Adrenal gland (tissue), 12 donors: ENCODE data around the gene MAN1C1. TPM values are rescaled to one million over a fixed set of nuclear protein-coding genes. Genes with fewer than 3 reads are reported as not detected.

Source experiments
- DNase-seq, 7 donors: peaks; one replicate each; pipeline ENCODE4 v3.0.0-alpha.2; 2019 to 2020
- H3K27ac ChIP-seq, 5 donors: fragments of 200-600 bp; sonication (generic) in 4 of 5; 1 replicate in 3 of 5; 2 replicates in 2 of 5; pipeline versions ENCODE4 v1.5.1 to v1.8.0; 2016 to 2020; ENCODE audit warnings: mild to moderate bottlenecking in 1 of 5
- H3K27me3 ChIP-seq: fragments of 200-600 bp; 2 replicates; pipeline ENCODE4 v1.8.0; 2021
- H3K36me3 ChIP-seq, 2 donors: fragments of 200-600 bp; replicated peaks in 1 of 2; 1 replicate in 1 of 2; 2 replicates in 1 of 2; pipeline versions ENCODE4 v1.5.1 to v1.8.0; 2018 to 2022
- H3K4me1 ChIP-seq, 2 donors: fragments of 200-600 bp; replicated peaks in 1 of 2; 1 replicate in 1 of 2; 2 replicates in 1 of 2; pipeline versions ENCODE4 v1.5.1 to v1.8.0; 2018 to 2021
- H3K4me3 ChIP-seq, 4 donors: fragments of 200-600 bp; sonication (generic) in 3 of 4; one replicate each; pipeline ENCODE4 v1.5.1; 2016 to 2018
- H3K9me3 ChIP-seq, 3 donors: fragments of 200-600 bp; sonication (generic) in 1 of 3; replicated peaks in 1 of 3; 1 replicate in 2 of 3; 2 replicates in 1 of 3; pipeline versions ENCODE4 v1.5.1 to v1.8.0; 2016 to 2021
- POLR2A ChIP-seq, 2 donors: fragments of 450-650 bp; IDR thresholded peaks; one replicate each; pipeline ENCODE4 v1.6.1; 2017; ENCODE audit warnings: antibody characterized with exemption in 2 of 2, mild to moderate bottlenecking in 2 of 2, moderate library complexity in 1 of 2
- WGBS, 4 donors: extraction: QIAGEN DNeasy Blood & Tissue Kit in 2 of 4; methylation state at CpG; one replicate each; pipeline versions ENCODE4 v1.1.5 to v1.1.7; 2013 to 2017; 5-methylcytosine and 5-hydroxymethylcytosine counted together
- intact Hi-C, 2 donors: fragments of 100-400 bp; cut with DNase I; formaldehyde crosslinking; loops; one replicate each; pipeline versions ENCODE4 v1.14.1 to v1.15.0; 2022 to 2023
- polyA plus RNA-seq, 3 donors: library from polyadenylated mRNA; stranded (reverse); fragments of 200-250 nt in 2 of 3; fragments of 350-450 nt in 1 of 3; fragmentation: Illumina TruSeq in 1 of 3; extraction: RNeasy Lipid Tissue Mini Kit (QIAGEN cat#74804) in 1 of 3; gene quantifications; one replicate each; pipeline ENCODE4 v1.2.3, GENCODE V29; 2013 to 2014
- total RNA-seq, 9 donors: library from RNA; depleted of rRNA in 4 of 9; stranded (reverse); fragments of >200 nt in 4 of 9; fragments of 120-200 nt in 1 of 9; fragmentation: NEBNext Ultra II Directional in 1 of 9; extraction: Animal tissue kit (Norgen Biotek cat#: 25700) in 1 of 9; gene quantifications; one replicate each; pipeline versions ENCODE4 v1.1.0 to v1.2.4, GENCODE V29; 2013 to 2023
- TF ChIP-seq, protein P1 (sequence below), 6 experiments: fragments of 450-650 bp in 4 of 6; fragments of 200-600 bp in 2 of 6; sonication (generic) in 1 of 6; IDR thresholded peaks; 1 replicate in 5 of 6; 2 replicates in 1 of 6; pipeline versions ENCODE4 v1.5.1 to v1.8.0; 2016 to 2021; ENCODE audit warnings: antibody characterized with exemption in 6 of 6, mild to moderate bottlenecking in 2 of 6, moderate library complexity in 1 of 6
- donor health status: healthy with polysubstance abuse.
- donor health status: Bipolar disorder and iron deficiency.
- donor health status: DM: yes; HTN: yes; CAD: no.
- donor health status: DM: no; HTN: no; CAD: no.
- donor health status: DM: no; HTN: no; CAD: no.
- donor health status: DM: yes; HTN: yes; CAD: no.

MAN1C1 gene
- total and polyA plus RNA-seq, 12 donors: 2.7 to 58.7 (median 27.7) TPM

DNA sequence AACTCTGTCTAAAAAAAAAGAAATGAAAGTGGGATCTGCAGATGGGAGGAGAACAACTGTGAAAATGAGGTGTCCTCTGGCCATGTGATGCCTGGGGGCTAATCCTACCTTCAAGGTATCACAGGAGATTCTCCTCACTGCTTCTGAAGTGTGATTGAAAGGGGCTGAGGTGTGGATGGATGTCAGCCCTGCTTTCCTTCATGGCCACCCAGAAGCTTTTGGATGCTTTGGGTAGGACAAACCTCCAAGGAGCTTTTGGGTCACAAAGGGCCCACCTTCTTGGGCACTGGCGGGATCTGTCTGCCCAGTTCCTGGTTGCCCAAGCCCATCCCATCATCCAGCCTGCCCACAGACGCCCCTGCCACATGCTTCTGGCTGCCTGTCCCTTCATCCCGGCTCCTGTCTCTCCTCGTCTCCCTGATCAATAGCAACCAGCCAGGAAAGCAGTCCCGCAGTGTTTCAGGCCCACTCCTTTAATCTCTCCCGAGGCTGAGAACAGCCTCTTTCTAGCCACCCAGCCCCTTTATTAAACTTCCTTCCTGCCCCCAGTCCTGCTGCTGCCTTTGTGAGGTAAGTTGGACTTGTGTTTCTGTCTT is 87.2 kb downstream of the MAN1C1 start:
- no peak for DNase-seq
- H3K4me1 ChIP-seq: peaks cover 28 to 78% of the 10 kb centered on the region in 2 donors
- peak overlapping the region in 2 of 5 donors; percentile 15 to 30 for H3K27ac ChIP-seq

GRCh38 chr1:25704267-25704691 is 87.7 kb downstream of the MAN1C1 start:
- WGBS, 4 donors: 50 to 75% (median 64%) methylated on average over 4 to 7 of the region's 7 CpGs
- intact Hi-C loops: loop anchor here in 1 of 2 donors (10.0 kb wide), 1 partner anchor 91 kb away; no protein-coding TSS in a partner anchor
- peaks cover 29 to 77% of the 10 kb centered on the region in 2 donors for H3K4me1 ChIP-seq
- no peaks in the 10 kb centered on the region for H3K9me3 ChIP-seq
- peak in 1 of 7 donors; percentile 47 for DNase-seq
- H3K27ac ChIP-seq: peak overlapping the region in 2 of 5 donors; percentile 15 to 30
- H3K4me3 ChIP-seq: no peak overlapping the region
- H3K27me3 ChIP-seq: no peaks in the 10 kb centered on the region
- TF ChIP-seq, protein P1, sequence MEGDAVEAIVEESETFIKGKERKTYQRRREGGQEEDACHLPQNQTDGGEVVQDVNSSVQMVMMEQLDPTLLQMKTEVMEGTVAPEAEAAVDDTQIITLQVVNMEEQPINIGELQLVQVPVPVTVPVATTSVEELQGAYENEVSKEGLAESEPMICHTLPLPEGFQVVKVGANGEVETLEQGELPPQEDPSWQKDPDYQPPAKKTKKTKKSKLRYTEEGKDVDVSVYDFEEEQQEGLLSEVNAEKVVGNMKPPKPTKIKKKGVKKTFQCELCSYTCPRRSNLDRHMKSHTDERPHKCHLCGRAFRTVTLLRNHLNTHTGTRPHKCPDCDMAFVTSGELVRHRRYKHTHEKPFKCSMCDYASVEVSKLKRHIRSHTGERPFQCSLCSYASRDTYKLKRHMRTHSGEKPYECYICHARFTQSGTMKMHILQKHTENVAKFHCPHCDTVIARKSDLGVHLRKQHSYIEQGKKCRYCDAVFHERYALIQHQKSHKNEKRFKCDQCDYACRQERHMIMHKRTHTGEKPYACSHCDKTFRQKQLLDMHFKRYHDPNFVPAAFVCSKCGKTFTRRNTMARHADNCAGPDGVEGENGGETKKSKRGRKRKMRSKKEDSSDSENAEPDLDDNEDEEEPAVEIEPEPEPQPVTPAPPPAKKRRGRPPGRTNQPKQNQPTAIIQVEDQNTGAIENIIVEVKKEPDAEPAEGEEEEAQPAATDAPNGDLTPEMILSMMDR (IDR thresholded peaks at IDR 0.05): no peak
- TF ChIP-seq POLR2A (IDR thresholded peaks at IDR 0.05): no peak
- no peaks in the 10 kb centered on the region for H3K36me3 ChIP-seq

More for the DNA sequence above, 87.2 kb downstream of the MAN1C1 start:
- TF ChIP-seq, protein P1 (IDR thresholded peaks at IDR 0.05): no peak
- TF ChIP-seq POLR2A (IDR thresholded peaks at IDR 0.05): no peak
- no peaks in the 10 kb centered on the region for H3K9me3 ChIP-seq
- H3K36me3 ChIP-seq: no peaks in the 10 kb centered on the region
- no peaks in the 10 kb centered on the region for H3K27me3 ChIP-seq
- H3K4me3 ChIP-seq: no peak overlapping the region
- whole genome bisulfite sequencing, 4 donors: 78 to 84% (median 82%) methylated on average over 6 of the region's 6 CpGs
- intact Hi-C loops: loop anchor here in 1 of 2 donors (10.0 kb wide), 1 partner anchor 91 kb away; no protein-coding TSS in a partner anchor

GRCh38 chr1:25705699-25706098 is 89.1 kb downstream of the MAN1C1 start:
- no peaks in the 10 kb centered on the region for H3K36me3 ChIP-seq
- no peaks in the 10 kb centered on the region for H3K27me3 ChIP-seq
- H3K9me3 ChIP-seq: no peaks in the 10 kb centered on the region
- peaks cover 20 to 75% of the 10 kb centered on the region in 2 donors for H3K4me1 ChIP-seq
- 85 to 100% (median 92%) methylated on average over 2 of the region's 2 CpGs for WGBS, 4 donors
- intact Hi-C loops: loop anchor here in 1 of 2 donors (10.0 kb wide), 1 partner anchor 89 kb away; no protein-coding TSS in a partner anchor
- DNase-seq: no peak
- TF ChIP-seq, protein P1 (IDR thresholded peaks at IDR 0.05): no peak
- TF ChIP-seq POLR2A (IDR thresholded peaks at IDR 0.05): no peak
- no peak overlapping the region for H3K4me3 ChIP-seq
- peak overlapping the region in 1 of 5 donors; percentile 3 for H3K27ac ChIP-seq

DNA sequence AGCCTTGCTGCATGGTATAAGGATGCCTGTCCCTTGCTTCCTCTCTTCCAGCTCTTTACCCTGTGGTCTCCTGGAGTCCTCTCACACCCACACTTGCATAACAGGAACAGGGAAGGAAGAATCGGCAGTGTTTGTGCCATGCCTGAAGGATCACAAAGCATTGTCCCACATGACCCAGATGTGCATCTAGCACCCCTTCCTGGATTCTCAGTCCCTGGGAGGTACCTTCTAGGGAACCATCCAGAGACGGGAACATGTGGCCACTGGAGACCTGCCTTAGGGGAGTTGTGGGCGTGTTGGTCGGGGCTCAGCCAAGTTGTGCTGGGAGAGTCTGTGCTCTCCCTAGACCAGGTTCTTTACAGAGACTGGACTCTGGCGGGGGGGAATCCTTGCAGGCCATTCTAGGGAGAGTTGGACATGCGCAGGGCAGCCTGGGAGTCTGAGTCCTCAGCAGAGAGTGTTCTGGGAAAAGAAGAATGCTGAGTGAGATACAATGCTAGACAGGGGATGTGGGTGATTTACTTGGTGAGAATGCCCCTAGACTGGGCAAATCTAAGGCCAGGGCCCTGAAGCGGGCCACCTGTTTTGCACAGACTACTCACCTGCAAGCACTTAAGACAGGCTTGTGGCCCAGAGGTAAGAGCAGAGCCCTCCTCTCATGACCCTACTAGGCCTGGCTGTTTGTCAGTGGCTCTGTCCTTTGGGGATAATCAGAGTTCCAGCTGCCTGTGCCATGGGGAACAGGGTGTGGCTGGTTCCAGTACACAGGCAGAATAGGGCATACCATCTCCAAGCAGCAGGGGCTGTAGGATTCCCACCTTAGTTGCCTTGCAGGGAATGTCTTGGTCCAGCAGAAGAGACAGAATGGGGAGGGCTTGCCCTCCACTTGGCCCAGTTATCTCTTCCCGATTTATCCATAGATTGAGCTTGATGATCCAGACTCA is 89.8 kb downstream of the MAN1C1 start:
- no peak for TF ChIP-seq POLR2A (IDR thresholded peaks at IDR 0.05)
- TF ChIP-seq, protein P1 (IDR thresholded peaks at IDR 0.05): no peak
- H3K9me3 ChIP-seq: no peaks in the 10 kb centered on the region
- no peaks in the 10 kb centered on the region for H3K36me3 ChIP-seq
- H3K4me1 ChIP-seq: peaks cover 18 to 75% of the 10 kb centered on the region in 2 donors
- 89 to 93% (median 89%) methylated on average over 8 of the region's 8 CpGs for WGBS, 4 donors
- H3K27me3 ChIP-seq: no peaks in the 10 kb centered on the region
- H3K4me3 ChIP-seq: no peak overlapping the region
- DNase-seq: peak in 1 of 7 donors; percentile 16
- intact Hi-C loops: loop anchor here in 1 of 2 donors (10.0 kb wide), 1 partner anchor 88 kb away; no protein-coding TSS in a partner anchor
- peak overlapping the region in 1 of 5 donors; percentile 1 for H3K27ac ChIP-seq
